OCI-LY7 (cell line): ENCODE measurements around the gene SNRNP48.

Source experiments
- EZH2phosphoT487 ChIP-seq: fragments of 200-600 bp; sonication (generic); IDR thresholded peaks from 2 replicates; pipeline ENCODE4 v1.6.1; 2018; ENCODE audit warnings: low read depth, borderline replicate concordance, mild to moderate bottlenecking, mixed run types, antibody characterized with exemption, low read length, moderate library complexity, mixed read lengths
- TF ChIP-seq, protein P1 (sequence below): fragments of 200-600 bp; sonication (generic); conservative IDR thresholded peaks from 2 replicates; pipeline ENCODE4 v1.5.1; 2014; ENCODE audit warnings: mild to moderate bottlenecking, antibody characterized with exemption, low read length, moderate library complexity, mixed read lengths

- TF ChIP-seq, protein P1, sequence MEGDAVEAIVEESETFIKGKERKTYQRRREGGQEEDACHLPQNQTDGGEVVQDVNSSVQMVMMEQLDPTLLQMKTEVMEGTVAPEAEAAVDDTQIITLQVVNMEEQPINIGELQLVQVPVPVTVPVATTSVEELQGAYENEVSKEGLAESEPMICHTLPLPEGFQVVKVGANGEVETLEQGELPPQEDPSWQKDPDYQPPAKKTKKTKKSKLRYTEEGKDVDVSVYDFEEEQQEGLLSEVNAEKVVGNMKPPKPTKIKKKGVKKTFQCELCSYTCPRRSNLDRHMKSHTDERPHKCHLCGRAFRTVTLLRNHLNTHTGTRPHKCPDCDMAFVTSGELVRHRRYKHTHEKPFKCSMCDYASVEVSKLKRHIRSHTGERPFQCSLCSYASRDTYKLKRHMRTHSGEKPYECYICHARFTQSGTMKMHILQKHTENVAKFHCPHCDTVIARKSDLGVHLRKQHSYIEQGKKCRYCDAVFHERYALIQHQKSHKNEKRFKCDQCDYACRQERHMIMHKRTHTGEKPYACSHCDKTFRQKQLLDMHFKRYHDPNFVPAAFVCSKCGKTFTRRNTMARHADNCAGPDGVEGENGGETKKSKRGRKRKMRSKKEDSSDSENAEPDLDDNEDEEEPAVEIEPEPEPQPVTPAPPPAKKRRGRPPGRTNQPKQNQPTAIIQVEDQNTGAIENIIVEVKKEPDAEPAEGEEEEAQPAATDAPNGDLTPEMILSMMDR: no peak
- TF ChIP-seq EZH2phosphoT487: no peak
Measured at GRCh38 chr6:7559651-7560385, 30.2 kb upstream of the SNRNP48 start.
